Cardiac muscle cell (in vitro differentiated cells and primary cell): Measurements from ENCODE around the gene MRPL38. TPM values are rescaled to one million over a fixed set of nuclear protein-coding genes. Genes with fewer than 3 reads are reported as not detected.
A peak's percentile ranks its signal among the peaks of the same experiment; 100 is the strongest.

Source experiments
- DNase-seq, 2 donors: peaks; one replicate each; pipeline versions ENCODE4 v3.0.0 to v3.0.0-alpha.2; 2010 to 2017; ENCODE audit warnings: low read depth in 1 of 2, low spot score in 1 of 2
- H3K27ac ChIP-seq: fragments of 200-600 bp; sonication (generic); 2 replicates; pipeline ENCODE4 v1.5.1; 2016
- H3K27me3 ChIP-seq: fragments of 200-600 bp; sonication (generic); 2 replicates; pipeline ENCODE4 v1.6.0; 2016; ENCODE audit warnings: control low read depth
- H3K36me3 ChIP-seq: fragments of 200-600 bp; sonication (generic); 2 replicates; pipeline ENCODE4 v1.5.1; 2016; ENCODE audit warnings: control low read depth
- H3K4me1 ChIP-seq: fragments of 200-600 bp; sonication (generic); 2 replicates; pipeline ENCODE4 v1.8.1; 2017; ENCODE audit warnings: low read depth, mild to moderate bottlenecking, mixed run types
- H3K4me3 ChIP-seq: fragments of 200-600 bp; sonication (generic); 2 replicates; pipeline ENCODE4 v1.5.1; 2016; ENCODE audit warnings: mild to moderate bottlenecking
- H3K9me3 ChIP-seq: fragments of 200-600 bp; sonication (generic); 2 replicates; pipeline ENCODE4 v1.5.1; 2017; ENCODE audit warnings: low read depth, mild to moderate bottlenecking, control low read depth
- CTCF ChIP-seq: IDR thresholded peaks from 2 replicates; pipeline ENCODE4 v1.5.1; 2012; ENCODE audit warnings: low read depth, mild to moderate bottlenecking, low read length
- polyA plus RNA-seq: library from polyadenylated mRNA; unstranded; fragments of >200 nt; fragmentation: Nextera tagmentation; extraction: Ambion mirVana; gene quantifications from 2 replicates; pipeline ENCODE4 v1.2.1, GENCODE V29; 2016
- total RNA-seq: library from RNA; depleted of rRNA; stranded (reverse); fragments of >200 nt; gene quantifications from 2 replicates; pipeline ENCODE4 v1.2.3, GENCODE V29; 2016

MRPL38 gene
- total and polyA plus RNA-seq, 2 experiments from 2014 or later = 68.0 to 227 TPM

GRCh38 chr17:75942473-75942872 is 37.8 kb upstream of the MRPL38 start:
- no peaks in the 10 kb centered on the region for H3K9me3 ChIP-seq
- no peak overlapping the region for H3K4me3 ChIP-seq
- no peaks in the 10 kb centered on the region for H3K27me3 ChIP-seq
- no peak for DNase-seq
- peaks cover 12% of the 10 kb centered on the region for H3K36me3 ChIP-seq
- no peak overlapping the region for H3K27ac ChIP-seq
- no peak for TF ChIP-seq CTCF
- peaks cover 3% of the 10 kb centered on the region for H3K4me1 ChIP-seq

DNA sequence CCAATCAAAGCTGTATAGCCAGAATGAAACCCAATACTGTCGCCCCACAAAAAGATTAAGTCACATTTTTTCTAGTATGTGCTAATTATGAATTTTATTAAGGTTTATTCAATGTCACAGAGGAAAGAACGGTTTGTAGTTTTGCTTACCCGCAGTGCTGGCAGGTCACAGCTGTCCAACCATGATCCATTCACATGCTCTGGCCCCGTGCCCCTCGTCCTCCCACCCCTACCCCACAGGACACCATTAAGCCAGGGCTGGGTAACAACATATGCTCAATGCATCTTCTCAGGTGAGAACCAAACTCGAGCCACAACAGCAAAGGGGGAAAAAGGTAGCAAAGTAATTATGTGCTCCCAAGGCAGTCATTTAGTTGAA is 36.7 kb upstream of the MRPL38 start:
- peak overlapping the region; percentile 94 for H3K4me3 ChIP-seq
- no peaks in the 10 kb centered on the region for H3K9me3 ChIP-seq
- H3K27me3 ChIP-seq = no peaks in the 10 kb centered on the region
- TF ChIP-seq CTCF = no peak
- peaks cover 3% of the 10 kb centered on the region for H3K4me1 ChIP-seq
- DNase-seq = no peak
- H3K36me3 ChIP-seq = peaks cover 8% of the 10 kb centered on the region
- no peak overlapping the region for H3K27ac ChIP-seq

- Histone ChIP-seq H3K36me3 (peaks cover 2% of the 10 kb centered on the region), H3K27ac (no peak within 1 kb of the TSS), H3K9me3 (no peaks in the 10 kb centered on the region), H3K4me3 (peak within 1 kb of the TSS; percentile 94), H3K27me3 (no peaks in the 10 kb centered on the region), H3K4me1 (peaks cover 3% of the 10 kb centered on the region)
- DNase-seq = peak; percentile 96 to 97
- TF ChIP-seq CTCF = no peak
Measured at GRCh38 chr17:75940727-75941441, 36.2 kb upstream of the MRPL38 start, which contains the start of gene FBF1. FBF1 (minus strand) TSS chr17:75941042; CDS start chr17:75938149, 2,893 bp downstream.

- Histone ChIP-seq H3K4me3 (no peak overlapping the region), H3K27me3 (no peaks in the 10 kb centered on the region), H3K27ac (no peak overlapping the region), H3K9me3 (no peaks in the 10 kb centered on the region), H3K36me3 (no peaks in the 10 kb centered on the region), H3K4me1 (peaks cover 3% of the 10 kb centered on the region)
- no peak for DNase-seq
- no peak for TF ChIP-seq CTCF
Measured at GRCh38 chr17:75937652-75938051, 33.0 kb upstream of the MRPL38 start.

GRCh38 chr17:75933808-75934207 is 29.1 kb upstream of the MRPL38 start:
- no peaks in the 10 kb centered on the region for H3K27me3 ChIP-seq
- H3K9me3 ChIP-seq = no peaks in the 10 kb centered on the region
- no peaks in the 10 kb centered on the region for H3K36me3 ChIP-seq
- no peak for DNase-seq
- H3K4me1 ChIP-seq = no peaks in the 10 kb centered on the region
- TF ChIP-seq CTCF = no peak
- no peak overlapping the region for H3K4me3 ChIP-seq
- no peak overlapping the region for H3K27ac ChIP-seq
